Measurements from ENCODE around the gene C19orf53. TPM values are rescaled to one million over a fixed set of nuclear protein-coding genes. Genes with fewer than 3 reads are reported as not detected.

The C19orf53 gene
- total and polyA plus RNA-seq, 9 of the 15 experiments (the other 6 are each of a cell fraction or from before 2014, with no cell fraction given), result 98.5 to 441 (median 164) TPM

- TF ChIP-seq STAT6 (CRISPR knock-in tag; IDR thresholded peaks at IDR 0.05) (no peak), ZNF561 (CRISPR knock-in tag; conservative IDR thresholded peaks at IDR 0.05) (no peak), REST (IDR thresholded peaks at IDR 0.05; ENCODE audit: borderline replicate concordance) (no peak), REST (CRISPR knock-in tag; IDR thresholded peaks at IDR 0.05; ENCODE audit: low read depth) (no peak), ID3 (CRISPR knock-in tag; IDR thresholded peaks at IDR 0.05) (no peak), ID3 (tag; IDR thresholded peaks at IDR 0.05) (no peak), ILK (tag; IDR thresholded peaks at IDR 0.05; ENCODE audit: borderline replicate concordance, low read depth) (no peak), ZNF766 (CRISPR knock-in tag; conservative IDR thresholded peaks at IDR 0.05) (no peak), CBX2 (IDR thresholded peaks at IDR 0.05; ENCODE audit: insufficient read depth, low read length, poor library complexity, severe bottlenecking) (no peak), KDM1A (IDR thresholded peaks at IDR 0.05) (peak in 1 of 2 experiments; percentile 25; a peak in 1 of 4 replicates), ZNF239 (CRISPR knock-in tag; IDR thresholded peaks at IDR 0.05) (no peak), DMBX1 (CRISPR knock-in tag; IDR thresholded peaks at IDR 0.05; ENCODE audit: borderline replicate concordance) (no peak), BCOR (IDR thresholded peaks at IDR 0.05) (peak; percentile 77)
- TF ChIP-seq, protein P1, sequence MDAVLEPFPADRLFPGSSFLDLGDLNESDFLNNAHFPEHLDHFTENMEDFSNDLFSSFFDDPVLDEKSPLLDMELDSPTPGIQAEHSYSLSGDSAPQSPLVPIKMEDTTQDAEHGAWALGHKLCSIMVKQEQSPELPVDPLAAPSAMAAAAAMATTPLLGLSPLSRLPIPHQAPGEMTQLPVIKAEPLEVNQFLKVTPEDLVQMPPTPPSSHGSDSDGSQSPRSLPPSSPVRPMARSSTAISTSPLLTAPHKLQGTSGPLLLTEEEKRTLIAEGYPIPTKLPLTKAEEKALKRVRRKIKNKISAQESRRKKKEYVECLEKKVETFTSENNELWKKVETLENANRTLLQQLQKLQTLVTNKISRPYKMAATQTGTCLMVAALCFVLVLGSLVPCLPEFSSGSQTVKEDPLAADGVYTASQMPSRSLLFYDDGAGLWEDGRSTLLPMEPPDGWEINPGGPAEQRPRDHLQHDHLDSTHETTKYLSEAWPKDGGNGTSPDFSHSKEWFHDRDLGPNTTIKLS (IDR thresholded peaks at IDR 0.05; ENCODE audit: borderline replicate concordance, low read depth), result no peak
- TF ChIP-seq, protein P2, sequence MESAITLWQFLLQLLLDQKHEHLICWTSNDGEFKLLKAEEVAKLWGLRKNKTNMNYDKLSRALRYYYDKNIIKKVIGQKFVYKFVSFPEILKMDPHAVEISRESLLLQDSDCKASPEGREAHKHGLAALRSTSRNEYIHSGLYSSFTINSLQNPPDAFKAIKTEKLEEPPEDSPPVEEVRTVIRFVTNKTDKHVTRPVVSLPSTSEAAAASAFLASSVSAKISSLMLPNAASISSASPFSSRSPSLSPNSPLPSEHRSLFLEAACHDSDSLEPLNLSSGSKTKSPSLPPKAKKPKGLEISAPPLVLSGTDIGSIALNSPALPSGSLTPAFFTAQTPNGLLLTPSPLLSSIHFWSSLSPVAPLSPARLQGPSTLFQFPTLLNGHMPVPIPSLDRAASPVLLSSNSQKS (CRISPR knock-in tag; IDR thresholded peaks at IDR 0.05), result no peak
These were observed 50.4 kb downstream of the C19orf53 start (continued) for GRCh38 chr19:13824703-13825102.

Measured in K562 (cell line).